GM19455 (cell line): ENCODE measurements around the gene CATSPER4.

ENCODE experiments used
- ATAC-seq: cut with Tn5 transposase; IDR thresholded peaks from one replicate; pipeline ENCODE4 v1.9.1; 2021; ENCODE audit not compliant: unreplicated experiment

CATSPER4 gene

DNA sequence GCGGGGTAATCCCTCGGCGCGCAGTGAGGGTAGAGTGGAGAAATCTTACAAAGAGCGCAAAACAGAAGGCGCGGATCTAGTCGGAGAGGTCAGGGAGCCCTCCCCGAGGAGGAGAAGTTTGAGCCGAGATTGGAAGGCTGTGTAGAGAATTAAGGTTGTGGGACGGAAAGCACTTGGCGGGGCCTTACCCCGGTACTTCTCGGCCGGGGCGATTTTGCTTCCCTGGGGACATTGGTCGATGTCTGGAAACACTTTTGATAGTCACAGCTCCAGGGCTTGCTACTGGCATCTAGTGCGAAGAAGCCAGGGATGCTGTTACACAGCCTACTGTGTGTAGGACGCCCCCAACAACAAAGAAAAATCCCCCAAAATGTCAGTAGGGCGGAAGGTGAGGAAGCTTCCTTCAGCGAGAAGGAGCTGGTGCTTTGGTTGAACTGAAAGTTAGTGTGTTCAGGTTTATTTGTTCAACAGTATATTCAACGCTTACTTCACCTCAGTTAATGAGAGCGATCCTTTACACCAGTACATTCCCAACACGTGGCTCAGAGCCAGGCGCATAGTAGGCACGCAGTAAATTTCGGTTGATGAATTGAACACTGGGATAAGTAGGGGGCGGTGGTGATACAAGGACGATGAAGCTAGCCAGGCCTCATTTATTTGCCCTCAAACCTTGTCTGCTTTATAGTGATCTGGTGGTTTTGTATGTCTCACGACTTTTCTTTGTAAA lies 44.4 kb downstream of the CATSPER4 start:
- no peak for ATAC-seq

DNA sequence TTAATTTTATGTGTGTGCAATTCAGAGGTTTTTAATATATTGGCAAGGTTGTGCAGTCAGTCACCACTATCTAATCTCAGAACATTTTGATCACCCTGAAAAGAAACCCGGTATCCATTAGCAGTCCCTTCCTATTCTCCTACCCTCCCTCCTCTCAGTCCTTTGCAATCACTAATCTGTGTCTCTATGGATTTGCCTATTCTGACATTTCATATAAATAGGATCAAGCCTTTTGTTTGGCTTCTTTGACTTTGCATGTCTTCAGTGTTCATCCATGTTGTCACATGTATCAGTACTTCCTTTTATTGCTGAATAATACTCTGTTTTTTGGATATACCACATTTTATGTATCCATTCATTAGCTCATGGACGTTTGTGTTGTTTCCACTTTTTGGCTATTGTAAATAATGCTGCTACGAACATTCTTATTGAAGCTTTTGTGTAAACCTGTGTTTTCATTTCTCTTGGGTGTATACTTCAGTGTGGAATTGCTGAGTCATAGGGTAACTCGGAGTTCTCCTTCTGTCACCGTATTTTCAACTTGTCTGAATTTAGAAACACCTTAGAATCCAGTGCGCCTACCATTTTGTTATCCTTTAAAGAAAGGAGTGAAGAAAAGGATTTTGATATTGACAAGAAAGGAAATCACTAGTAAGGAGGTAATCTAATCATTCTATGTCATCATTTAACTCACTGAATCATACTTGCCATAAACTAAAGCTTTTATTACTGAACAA lies 47.0 kb downstream of the CATSPER4 start:
- ATAC-seq = no peak

DNA sequence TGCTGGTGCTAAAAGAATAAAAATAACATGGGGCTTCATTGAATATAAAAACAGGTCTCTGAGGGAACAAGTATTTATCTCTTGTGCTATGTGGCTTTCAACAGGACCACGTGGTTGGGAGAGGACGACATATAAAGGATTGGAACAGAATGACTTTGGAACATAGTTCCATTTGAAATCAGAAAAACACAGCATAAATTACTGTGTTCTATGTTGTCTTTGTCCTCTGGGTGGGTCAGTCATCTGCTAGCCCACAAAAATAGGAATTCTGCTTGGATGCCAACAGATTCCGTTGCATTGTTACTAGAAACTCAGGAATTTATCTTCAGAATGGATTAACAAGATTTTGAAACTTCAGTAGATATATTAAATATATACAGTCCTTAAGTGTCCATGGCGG lies 49.5 kb downstream of the CATSPER4 start:
- no peak for ATAC-seq
